HepG2 (cell line): Measurements from ENCODE around the gene MYLK. TPM values are rescaled to one million over a fixed set of nuclear protein-coding genes. Genes with fewer than 3 reads are reported as not detected.

Experiments
- AKNA ChIP-seq: sonication (generic); formaldehyde crosslinking; IDR thresholded peaks from 2 replicates; pipeline ENCODE4 v1.4.0; 2020; ENCODE audit warnings: missing genetic modification reagents, borderline replicate concordance
- ASH2L ChIP-seq: fragments of 300-600, 200-600 bp; sonication (generic); IDR thresholded peaks from 2 replicates; pipeline ENCODE4 v1.7.0; 2017; ENCODE audit warnings: low read depth, mild to moderate bottlenecking, moderate library complexity, mixed read lengths, low read length; ENCODE audit not compliant: insufficient read length
- ATF3 ChIP-seq: sonication (generic); formaldehyde crosslinking; IDR thresholded peaks from 2 replicates; pipeline ENCODE4 v1.4.0; 2020; ENCODE audit warnings: missing genetic modification reagents
- BCLAF1 ChIP-seq: fragments of 450-650 bp; IDR thresholded peaks from 2 replicates; pipeline ENCODE4 v1.6.1; 2017; ENCODE audit warnings: mild to moderate bottlenecking
- CBX1 ChIP-seq: IDR thresholded peaks from one replicate; pipeline ENCODE4 v1.6.1; 2016; ENCODE audit warnings: antibody characterized with exemption, low read depth
- ELF1 ChIP-seq: sonication (generic); formaldehyde crosslinking; IDR thresholded peaks from 2 replicates; pipeline ENCODE4 v1.4.0; 2020; ENCODE audit warnings: missing genetic modification reagents
- HNRNPH1 ChIP-seq: fragments of 200-400 bp; formaldehyde crosslinking; optimal IDR thresholded peaks from 2 replicates; pipeline ENCODE3; 2017; ENCODE audit warnings: mild to moderate bottlenecking, low read depth, low read length
- HNRNPLL ChIP-seq: fragments of 200-400 bp; formaldehyde crosslinking; IDR thresholded peaks from 2 replicates; pipeline ENCODE4 v1.6.1; 2017; ENCODE audit warnings: mild to moderate bottlenecking, low read depth, low read length; ENCODE audit not compliant: poor library complexity, severe bottlenecking
- KLF9 ChIP-seq: IDR thresholded peaks from 2 replicates; pipeline ENCODE4 v1.6.1; 2016; ENCODE audit warnings: low read depth
- MAFG ChIP-seq: sonication (generic); formaldehyde crosslinking; IDR thresholded peaks from 2 replicates; pipeline ENCODE4 v1.5.1; 2020; ENCODE audit warnings: mild to moderate bottlenecking, missing genetic modification reagents
- MTF2 ChIP-seq: sonication (generic); formaldehyde crosslinking; IDR thresholded peaks from 2 replicates; pipeline ENCODE4 v1.5.0; 2020; ENCODE audit warnings: missing genetic modification reagents, borderline replicate concordance
- NONO ChIP-seq, 2 experiments: fragments of 450-650 bp in 1 of 2; sonication (generic) in 1 of 2; formaldehyde crosslinking in 1 of 2; IDR thresholded peaks in 1 of 2; conservative IDR thresholded peaks in 1 of 2; 2 replicates each; pipeline versions ENCODE4 v1.6.1 to v1.8.0; 2017 to 2022; ENCODE audit warnings: mild to moderate bottlenecking in 1 of 2, missing genetic modification reagents in 1 of 2, moderate library complexity in 1 of 2
- PRDM4 ChIP-seq: sonication (generic); formaldehyde crosslinking; IDR thresholded peaks from 2 replicates; pipeline ENCODE4 v1.9.0; 2021; ENCODE audit warnings: missing genetic modification reagents, borderline replicate concordance
- RBM39 ChIP-seq: fragments of 200-400 bp; formaldehyde crosslinking; IDR thresholded peaks from one replicate; pipeline ENCODE4 v1.6.1; 2018; ENCODE audit warnings: antibody characterized with exemption, mild to moderate bottlenecking, low read depth, low read length; ENCODE audit not compliant: poor library complexity, severe bottlenecking
- TP53 ChIP-seq: sonication (generic); formaldehyde crosslinking; conservative IDR thresholded peaks from 2 replicates; pipeline ENCODE4 v1.4.0; 2020; ENCODE audit warnings: missing genetic modification reagents
- WIZ ChIP-seq: sonication (generic); formaldehyde crosslinking; IDR thresholded peaks from 2 replicates; pipeline ENCODE4 v1.5.1; 2020; ENCODE audit warnings: mild to moderate bottlenecking, missing genetic modification reagents
- ZNF432 ChIP-seq: sonication (generic); formaldehyde crosslinking; IDR thresholded peaks from 2 replicates; pipeline ENCODE4 v1.5.0; 2020; ENCODE audit warnings: missing genetic modification reagents, mild to moderate bottlenecking, borderline replicate concordance
- ZNF83 ChIP-seq: sonication (generic); formaldehyde crosslinking; IDR thresholded peaks from 2 replicates; pipeline ENCODE4 v1.4.0; 2020; ENCODE audit warnings: missing genetic modification reagents, mild to moderate bottlenecking, borderline replicate concordance
- ZNF891 ChIP-seq: sonication (generic); formaldehyde crosslinking; IDR thresholded peaks from 2 replicates; pipeline ENCODE4 v1.5.0; 2020; ENCODE audit warnings: mild to moderate bottlenecking, missing genetic modification reagents
- ZSCAN31 ChIP-seq: sonication (generic); formaldehyde crosslinking; IDR thresholded peaks from 2 replicates; pipeline ENCODE4 v1.5.0; 2020; ENCODE audit warnings: low read depth, mild to moderate bottlenecking, missing genetic modification reagents
- polyA plus RNA-seq, 8 experiments: library from polyadenylated mRNA; depleted of rRNA in 3 of 8; stranded (reverse) in 7 of 8; unstranded in 1 of 8; fragments of >200 nt; fragmentation: Illumina TruSeq in 4 of 8; extraction: Trizol in 4 of 8; gene quantifications; 2 replicates each; pipeline versions ENCODE4 v1.2.1 to v1.2.3, GENCODE V29; 2011 to 2016; ENCODE audit warnings: low read depth in 4 of 8, missing spikeins in 1 of 8, mixed read lengths in 1 of 8; ENCODE audit not compliant: insufficient read depth in 1 of 8
- total RNA-seq, 5 experiments: library from RNA; depleted of rRNA; stranded (reverse); fragments of >200 nt; fragmentation: Illumina TruSeq; extraction: Trizol; gene quantifications; 2 replicates each; pipeline ENCODE4 v1.2.3, GENCODE V29; 2016; ENCODE audit warnings: low read depth in 1 of 5

The MYLK gene
- total and polyA plus RNA-seq, 2 of the 13 experiments (the other 11 are each of a cell fraction or from before 2014, with no cell fraction given): 10.6 to 34.9 TPM

GRCh38 chr3:123758081-123758564 lies 126.0 kb downstream of the MYLK start (continued):
- TF ChIP-seq AKNA (no peak), ZSCAN31 (CRISPR knock-in tag) (no peak), ATF3 (no peak), MAFG (CRISPR knock-in tag) (no peak), BCLAF1 (no peak), HNRNPLL (no peak), CBX1 (no peak), MTF2 (no peak), ZNF891 (CRISPR knock-in tag) (no peak), TP53 (CRISPR knock-in tag) (no peak), NONO (IDR thresholded peaks at IDR 0.05) (no peak), NONO (CRISPR knock-in tag; conservative IDR thresholded peaks at IDR 0.05) (no peak), ZNF83 (CRISPR knock-in tag) (no peak), HNRNPH1 (no peak), KLF9 (CRISPR knock-in tag) (no peak), PRDM4 (no peak), ZNF432 (CRISPR knock-in tag) (no peak), WIZ (no peak), ASH2L (peak; percentile 59), RBM39 (no peak), ELF1 (0 out of 2 replicates have a peak, but pooled peaks have one; percentile 23)
